ENCODE data around the gene UBQLN3. TPM values are rescaled to one million over a fixed set of nuclear protein-coding genes. Genes with fewer than 3 reads are reported as not detected.

UBQLN3 gene
- total RNA-seq, 1 donor from 2014 or later = 0.14 TPM

DNA sequence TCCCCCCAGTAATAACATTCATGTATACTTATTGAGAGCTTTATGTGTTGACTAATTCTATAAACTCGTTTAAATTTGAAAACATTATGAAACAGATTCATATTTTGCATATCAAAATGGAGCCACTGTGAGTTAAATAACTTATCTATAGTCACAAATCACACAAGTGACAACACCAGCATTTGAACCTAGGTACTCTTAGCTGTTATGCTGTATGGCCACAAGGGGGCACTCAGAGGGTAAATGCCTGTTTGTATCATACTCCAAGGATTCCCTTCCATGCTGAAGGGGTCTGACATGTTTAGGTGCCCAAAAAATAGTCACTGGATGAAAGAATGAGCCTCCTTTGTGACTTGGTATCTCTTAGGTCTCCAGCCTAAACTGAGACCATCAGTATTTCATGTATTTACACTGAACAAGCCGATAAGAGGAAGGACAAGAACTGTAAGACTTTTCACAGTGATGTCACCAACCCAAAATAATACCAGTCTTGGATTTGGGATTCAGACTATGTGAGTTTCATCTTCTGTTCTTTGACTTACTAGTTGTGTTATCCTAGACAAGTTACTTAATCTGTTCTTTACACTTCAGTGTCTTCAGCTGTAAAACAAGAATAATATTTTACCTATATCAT lies 33.5 kb downstream of the UBQLN3 start:
- H3K4me3 ChIP-seq = no peak overlapping the region
- no peaks in the 10 kb centered on the region for H3K27me3 ChIP-seq (ENCODE audit: low read depth)

DNA sequence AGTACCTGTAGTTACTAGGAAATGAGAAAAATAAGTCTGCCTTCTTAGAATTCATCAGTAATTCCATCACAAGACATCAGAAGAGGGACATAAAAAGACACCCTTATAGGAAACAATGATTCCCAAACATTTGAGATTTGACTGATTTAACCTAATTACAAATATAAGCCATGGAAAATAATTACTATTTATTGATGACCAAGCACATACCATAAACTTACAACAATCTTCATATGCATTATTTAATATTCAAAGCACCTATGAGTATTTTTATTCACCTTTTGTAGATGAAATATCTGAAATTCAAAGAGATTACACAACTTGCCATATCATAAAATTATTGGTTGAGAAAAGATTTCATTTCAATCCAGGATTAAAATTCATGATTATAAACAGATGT lies 35.8 kb downstream of the UBQLN3 start:
- Histone ChIP-seq H3K27ac (replicated peaks) (no peak overlapping the region), H3K4me1 (no peaks in the 10 kb centered on the region), H3K27me3 (ENCODE audit: low read depth) (no peaks in the 10 kb centered on the region), H3K4me3 (no peak overlapping the region), H3K9me3 (replicated peaks) (no peaks in the 10 kb centered on the region), H3K36me3 (no peaks in the 10 kb centered on the region)
- no peak for TF ChIP-seq CTCF (IDR thresholded peaks at IDR 0.05; ENCODE audit: borderline replicate concordance)
- intact Hi-C loops (cut with micrococcal nuclease) = loop anchor here (5.0 kb wide), 1 partner anchor 333 kb away; the partner anchor contains the start of gene OR52N2
- no peak for DNase-seq

More for the DNA sequence above, 33.5 kb downstream of the UBQLN3 start:
- H3K4me1 ChIP-seq = no peaks in the 10 kb centered on the region
- intact Hi-C loops (cut with micrococcal nuclease) = no loop called here
- no peak overlapping the region for H3K27ac ChIP-seq (replicated peaks)
- peak; percentile 86 for TF ChIP-seq CTCF (IDR thresholded peaks at IDR 0.05; ENCODE audit: borderline replicate concordance)
- no peaks in the 10 kb centered on the region for H3K9me3 ChIP-seq (replicated peaks)
- H3K36me3 ChIP-seq = no peaks in the 10 kb centered on the region
- DNase-seq = no peak

GRCh38 chr11:5467527-5467926 lies 42.2 kb downstream of the UBQLN3 start:
- Histone ChIP-seq H3K9me3 (replicated peaks) (no peaks in the 10 kb centered on the region), H3K4me3 (no peak overlapping the region), H3K4me1 (no peaks in the 10 kb centered on the region), H3K27me3 (ENCODE audit: low read depth) (no peaks in the 10 kb centered on the region), H3K36me3 (no peaks in the 10 kb centered on the region), H3K27ac (replicated peaks) (no peak overlapping the region)
- TF ChIP-seq CTCF (IDR thresholded peaks at IDR 0.05; ENCODE audit: borderline replicate concordance) = no peak
- intact Hi-C loops (cut with micrococcal nuclease) = loop anchor here (10.0 kb wide), 1 partner anchor 87 kb away; no protein-coding TSS in a partner anchor
- no peak for DNase-seq

- no peaks in the 10 kb centered on the region for H3K9me3 ChIP-seq (replicated peaks)
- no peak overlapping the region for H3K4me3 ChIP-seq
- no peak for DNase-seq
- H3K4me1 ChIP-seq = no peaks in the 10 kb centered on the region
- H3K27me3 ChIP-seq (ENCODE audit: low read depth) = no peaks in the 10 kb centered on the region
- no peak for TF ChIP-seq CTCF (IDR thresholded peaks at IDR 0.05; ENCODE audit: borderline replicate concordance)
- intact Hi-C loops (cut with micrococcal nuclease) = loop anchor here (10.0 kb wide), 1 partner anchor 94 kb away; no protein-coding TSS in a partner anchor
- no peak overlapping the region for H3K27ac ChIP-seq (replicated peaks)
- H3K36me3 ChIP-seq = no peaks in the 10 kb centered on the region
These were observed 48.7 kb downstream of the UBQLN3 start for GRCh38 chr11:5460983-5461621.

Other genes starting within 250 kb of the UBQLN3 start
- gene HBE1, start 240.0 kb downstream of the UBQLN3 start, total RNA-seq = not detected
- gene OR51B4, start 208.0 kb downstream of the UBQLN3 start, total RNA-seq = not detected
- not detected for gene OR51B2, start 185.7 kb downstream of the UBQLN3 start, total RNA-seq
- not detected for gene OR51B5, start 166.4 kb downstream of the UBQLN3 start, total RNA-seq
- not detected for gene OR51B6, start 158.4 kb downstream of the UBQLN3 start, total RNA-seq
- not detected for gene OR51M1, start 126.1 kb downstream of the UBQLN3 start, total RNA-seq
- not detected for gene OR51Q1, start 87.8 kb downstream of the UBQLN3 start, total RNA-seq
- gene OR51I1, start 68.4 kb downstream of the UBQLN3 start, total RNA-seq = not detected
- not detected for gene OR51I2, start 60.6 kb downstream of the UBQLN3 start, total RNA-seq
- gene OR52D1, start 21.3 kb downstream of the UBQLN3 start, total RNA-seq = not detected
- gene UBQLNL, start 6.7 kb upstream of the UBQLN3 start, total RNA-seq = not detected
- gene OR52H1, start 38.6 kb upstream of the UBQLN3 start, total RNA-seq = not detected
- gene OR52B6, start 70.9 kb upstream of the UBQLN3 start, total RNA-seq = not detected
- 0.58 TPM for gene TRIM6, start 86.7 kb upstream of the UBQLN3 start, total RNA-seq
- 1.7 TPM for gene TRIM34, start 115.0 kb upstream of the UBQLN3 start, total RNA-seq
- gene TRIM5, start 175.1 kb upstream of the UBQLN3 start, total RNA-seq = 8.4 TPM
- gene TRIM22, start 179.8 kb upstream of the UBQLN3 start, total RNA-seq = 16.6 TPM
- gene OR56B1, start 226.5 kb upstream of the UBQLN3 start, total RNA-seq = not detected
- not detected for gene OR52N4, start 244.3 kb upstream of the UBQLN3 start, total RNA-seq

Measured in left ventricle myocardium inferior (tissue), 1 donor.